HEK293 (cell line): ENCODE data around the gene COL18A1.

ENCODE experiments used
- CTCF ChIA-PET: fragments of 350-600 bp; formaldehyde crosslinking; extraction: SDS; loops from one replicate; lab custom pipeline; 2021; ENCODE audit warnings: antibody characterized with exemption; lab: Yijun Ruan, JAX
- POLR2A ChIA-PET: fragments of 300-600 bp; formaldehyde crosslinking; extraction: SDS; loops from one replicate; lab custom pipeline; 2020; ENCODE audit warnings: antibody characterized with exemption, inconsistent platforms; lab: Yijun Ruan, JAX
- H3K27ac ChIP-seq: fragments of 200-500 bp; sonication (Bioruptor generic); 2 replicates; pipeline ENCODE4 v1.5.1; 2014; ENCODE audit warnings: low read depth, low read length, control low read depth, inconsistent platforms; ENCODE audit errors: extremely low read depth
- H3K36me3 ChIP-seq, 2 experiments: fragments of 200-500 bp in 1 of 2; sonication (Bioruptor generic) in 1 of 2; 1 replicate in 1 of 2; 2 replicates in 1 of 2; pipeline ENCODE4 v1.5.1; 2014 to 2017; ENCODE audit warnings: inconsistent platforms in 2 of 2, low read length in 2 of 2; ENCODE audit not compliant: control insufficient read depth in 2 of 2, insufficient read depth in 1 of 2
- H3K4me1 ChIP-seq: fragments of 200-500 bp; sonication (Bioruptor generic); 2 replicates; pipeline ENCODE4 v1.5.1; 2014; ENCODE audit warnings: mild to moderate bottlenecking, low read length, inconsistent platforms; ENCODE audit not compliant: control insufficient read depth, insufficient read depth
- H3K4me3 ChIP-seq: 2 replicates; pipeline ENCODE4 v1.5.1; 2011; ENCODE audit warnings: low read depth, mild to moderate bottlenecking, control low read depth, low read length, moderate library complexity
- H3K9me3 ChIP-seq: fragments of 200-500 bp; sonication (Bioruptor generic); 2 replicates; pipeline ENCODE4 v1.5.1; 2014; ENCODE audit warnings: low read depth, low read length, inconsistent platforms; ENCODE audit not compliant: control insufficient read depth, insufficient read depth
- KLF1 ChIP-seq: fragments of 450-650 bp; formaldehyde crosslinking; IDR thresholded peaks from 2 replicates; pipeline ENCODE4 v1.5.1; 2016; ENCODE audit warnings: missing biosample characterization, missing genetic modification characterization
- PRDM1 ChIP-seq: fragments of 450-650 bp; formaldehyde crosslinking; IDR thresholded peaks from 2 replicates; pipeline ENCODE4; 2016; ENCODE audit warnings: missing biosample characterization, missing genetic modification characterization
- YY1 ChIP-seq: fragments of 450-650 bp; formaldehyde crosslinking; IDR thresholded peaks from 2 replicates; pipeline ENCODE4 v1.5.1; 2018; ENCODE audit warnings: missing biosample characterization, missing genetic modification characterization
- ZNF239 ChIP-seq: fragments of 450-650 bp; formaldehyde crosslinking; IDR thresholded peaks from 2 replicates; pipeline ENCODE4 v1.5.1; 2016; ENCODE audit warnings: missing biosample characterization, missing genetic modification characterization
- TF ChIP-seq, protein P1 (sequence below): fragments of 450-650 bp; formaldehyde crosslinking; conservative IDR thresholded peaks from 2 replicates; pipeline ENCODE4 v1.5.1; 2016; ENCODE audit warnings: low read depth, missing biosample characterization, missing genetic modification characterization
- TF ChIP-seq, protein P2 (sequence below): fragments of 450-650 bp; formaldehyde crosslinking; IDR thresholded peaks from 2 replicates; pipeline ENCODE4 v1.5.1; 2017; ENCODE audit warnings: missing biosample characterization, missing genetic modification characterization
- TF ChIP-seq, protein P3 (sequence below): fragments of 450-650 bp; formaldehyde crosslinking; IDR thresholded peaks from 2 replicates; pipeline ENCODE4 v1.5.1; 2016; ENCODE audit warnings: missing biosample characterization, missing genetic modification characterization, low read depth
- TF ChIP-seq, protein P4 (sequence below): fragments of 450-650 bp; formaldehyde crosslinking; IDR thresholded peaks from 2 replicates; pipeline ENCODE4 v1.5.1; 2016; ENCODE audit warnings: missing biosample characterization, missing genetic modification characterization
- TF ChIP-seq, protein P5 (sequence below): fragments of 450-650 bp; formaldehyde crosslinking; IDR thresholded peaks from 2 replicates; pipeline ENCODE4 v1.5.1; 2016; ENCODE audit warnings: missing biosample characterization, missing genetic modification characterization
- TF ChIP-seq, protein P6 (sequence below): fragments of 450-650 bp; formaldehyde crosslinking; IDR thresholded peaks from 2 replicates; pipeline ENCODE4 v1.5.1; 2016; ENCODE audit warnings: missing biosample characterization, missing genetic modification characterization, borderline replicate concordance

COL18A1 gene

DNA sequence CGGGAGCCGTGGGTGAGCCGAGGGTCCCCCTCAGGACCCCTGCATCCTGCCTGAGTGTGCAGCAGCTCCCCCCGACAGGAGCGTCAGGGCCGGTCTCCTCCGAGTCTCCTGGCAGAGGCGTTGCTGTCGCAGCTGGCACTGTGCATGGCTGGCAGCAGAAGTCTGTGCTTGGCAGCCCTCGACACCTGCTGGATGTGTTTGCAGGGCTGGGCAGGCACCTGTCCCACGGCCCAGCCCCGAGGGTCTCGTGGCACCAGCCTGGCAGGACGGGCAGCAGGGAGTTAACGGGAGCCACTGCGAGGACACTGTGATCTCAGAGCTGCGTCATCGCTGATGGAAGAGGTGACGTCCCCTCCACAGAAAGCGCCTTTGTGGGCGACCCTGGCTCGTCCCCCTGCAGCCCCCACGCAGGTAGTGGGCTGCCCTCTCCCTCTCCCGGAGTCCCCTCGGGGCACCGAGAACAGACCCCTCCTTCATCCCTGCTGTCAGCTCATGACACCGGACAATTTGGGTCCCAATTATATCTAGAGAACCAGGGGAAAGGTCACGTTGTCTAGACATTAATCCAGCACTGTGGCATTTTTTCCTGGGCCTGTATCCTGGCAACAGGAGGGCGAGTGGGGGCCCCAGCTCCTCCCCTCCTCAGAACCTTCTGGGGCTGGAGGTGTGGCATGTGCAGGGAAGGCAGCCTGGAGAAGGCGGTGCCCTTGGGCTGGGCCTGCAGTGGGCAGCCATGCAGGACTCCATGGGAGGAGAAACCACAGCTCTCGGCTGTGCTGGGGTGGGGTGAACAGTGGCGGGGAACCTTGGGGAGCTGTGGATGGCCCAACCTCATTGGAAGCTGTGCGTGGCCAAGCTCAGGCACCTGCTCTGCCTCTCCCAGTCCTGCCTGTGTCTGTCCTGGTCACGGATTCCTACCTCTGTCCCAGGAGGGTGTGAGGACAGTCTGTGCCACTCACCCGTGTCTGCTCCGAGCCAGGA lies 15.4 kb downstream of the COL18A1 start:
- no peaks in the 10 kb centered on the region for H3K9me3 ChIP-seq
- H3K4me3 ChIP-seq = no peak overlapping the region
- 0 out of 2 replicates have a peak, but pooled peaks have one; percentile 28 for TF ChIP-seq KLF1 (tag by site-specific recombination)
- TF ChIP-seq, protein P1, sequence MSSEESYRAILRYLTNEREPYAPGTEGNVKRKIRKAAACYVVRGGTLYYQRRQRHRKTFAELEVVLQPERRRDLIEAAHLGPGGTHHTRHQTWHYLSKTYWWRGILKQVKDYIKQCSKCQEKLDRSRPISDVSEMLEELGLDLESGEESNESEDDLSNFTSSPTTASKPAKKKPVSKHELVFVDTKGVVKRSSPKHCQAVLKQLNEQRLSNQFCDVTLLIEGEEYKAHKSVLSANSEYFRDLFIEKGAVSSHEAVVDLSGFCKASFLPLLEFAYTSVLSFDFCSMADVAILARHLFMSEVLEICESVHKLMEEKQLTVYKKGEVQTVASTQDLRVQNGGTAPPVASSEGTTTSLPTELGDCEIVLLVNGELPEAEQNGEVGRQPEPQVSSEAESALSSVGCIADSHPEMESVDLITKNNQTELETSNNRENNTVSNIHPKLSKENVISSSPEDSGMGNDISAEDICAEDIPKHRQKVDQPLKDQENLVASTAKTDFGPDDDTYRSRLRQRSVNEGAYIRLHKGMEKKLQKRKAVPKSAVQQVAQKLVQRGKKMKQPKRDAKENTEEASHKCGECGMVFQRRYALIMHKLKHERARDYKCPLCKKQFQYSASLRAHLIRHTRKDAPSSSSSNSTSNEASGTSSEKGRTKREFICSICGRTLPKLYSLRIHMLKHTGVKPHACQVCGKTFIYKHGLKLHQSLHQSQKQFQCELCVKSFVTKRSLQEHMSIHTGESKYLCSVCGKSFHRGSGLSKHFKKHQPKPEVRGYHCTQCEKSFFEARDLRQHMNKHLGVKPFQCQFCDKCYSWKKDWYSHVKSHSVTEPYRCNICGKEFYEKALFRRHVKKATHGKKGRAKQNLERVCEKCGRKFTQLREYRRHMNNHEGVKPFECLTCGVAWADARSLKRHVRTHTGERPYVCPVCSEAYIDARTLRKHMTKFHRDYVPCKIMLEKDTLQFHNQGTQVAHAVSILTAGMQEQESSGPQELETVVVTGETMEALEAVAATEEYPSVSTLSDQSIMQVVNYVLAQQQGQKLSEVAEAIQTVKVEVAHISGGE (tag by site-specific recombination) = no peak
- ChIA-PET CTCF (interaction anchor here (1.0 kb wide), 1 partner anchor 109 kb away, joined by 3 read pairs; no protein-coding TSS in a partner anchor), POLR2A (no interaction called here)
- no peak overlapping the region for H3K27ac ChIP-seq
- H3K4me1 ChIP-seq = peaks cover 6% of the 10 kb centered on the region; the same call in 1 of the 2 replicates
- H3K36me3 ChIP-seq = peaks cover 0 to 4% of the 10 kb centered on the region in 2 experiments; a peak in 1 of 3 replicates

DNA sequence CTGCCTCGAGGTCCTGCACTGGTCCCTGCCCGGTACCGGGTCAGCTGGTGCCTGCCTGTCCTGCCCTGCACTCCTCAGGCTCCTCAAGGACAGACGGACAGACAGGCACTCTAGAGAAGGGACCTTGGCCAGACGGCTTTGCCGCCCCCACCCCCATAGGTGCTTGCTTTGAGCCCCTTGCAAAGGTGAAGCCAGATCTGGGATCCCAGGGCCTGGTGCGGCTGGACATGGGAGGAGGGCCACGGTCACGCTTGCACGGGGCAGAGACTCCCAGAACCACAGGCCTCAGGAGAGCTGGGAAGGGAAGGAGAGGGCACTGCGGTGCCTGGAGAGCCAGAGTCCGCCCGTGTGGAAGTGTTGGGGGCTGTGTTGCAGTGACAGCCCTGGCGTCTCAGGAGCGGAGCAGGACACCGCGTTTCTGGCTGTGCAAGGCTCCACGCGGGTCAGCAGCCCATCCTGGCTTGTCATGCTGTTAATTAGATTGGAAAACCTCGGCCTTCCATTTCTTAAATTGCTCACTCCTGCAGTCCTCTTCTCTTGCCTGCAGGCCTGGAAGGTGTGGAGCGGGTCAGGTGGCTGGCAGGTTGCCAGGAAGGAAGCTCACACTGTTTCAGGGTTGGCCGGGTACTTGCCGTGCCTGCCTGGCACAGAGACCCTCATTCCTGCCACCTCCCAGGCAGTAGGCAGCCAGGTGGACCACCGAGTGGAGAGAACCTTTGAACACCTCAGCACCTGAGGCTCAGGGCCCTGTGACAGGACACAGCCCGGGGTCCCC lies 16.3 kb downstream of the COL18A1 start:
- POLR2A ChIA-PET = no interaction called here
- H3K36me3 ChIP-seq = peaks cover 0 to 4% of the 10 kb centered on the region in 2 experiments; a peak in 1 of 3 replicates
- CTCF ChIA-PET = interaction anchor here (1.0 kb wide), 1 partner anchor 110 kb away, joined by 3 read pairs; no protein-coding TSS in a partner anchor
- peaks cover 6% of the 10 kb centered on the region; the same call in 1 of the 2 replicates for H3K4me1 ChIP-seq
- H3K27ac ChIP-seq = no peak overlapping the region
- H3K9me3 ChIP-seq = no peaks in the 10 kb centered on the region
- no peak overlapping the region for H3K4me3 ChIP-seq
- TF ChIP-seq, protein P2, sequence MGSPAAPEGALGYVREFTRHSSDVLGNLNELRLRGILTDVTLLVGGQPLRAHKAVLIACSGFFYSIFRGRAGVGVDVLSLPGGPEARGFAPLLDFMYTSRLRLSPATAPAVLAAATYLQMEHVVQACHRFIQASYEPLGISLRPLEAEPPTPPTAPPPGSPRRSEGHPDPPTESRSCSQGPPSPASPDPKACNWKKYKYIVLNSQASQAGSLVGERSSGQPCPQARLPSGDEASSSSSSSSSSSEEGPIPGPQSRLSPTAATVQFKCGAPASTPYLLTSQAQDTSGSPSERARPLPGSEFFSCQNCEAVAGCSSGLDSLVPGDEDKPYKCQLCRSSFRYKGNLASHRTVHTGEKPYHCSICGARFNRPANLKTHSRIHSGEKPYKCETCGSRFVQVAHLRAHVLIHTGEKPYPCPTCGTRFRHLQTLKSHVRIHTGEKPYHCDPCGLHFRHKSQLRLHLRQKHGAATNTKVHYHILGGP = 0 out of 2 replicates have a peak, but pooled peaks have one; percentile 6
- no peak for TF ChIP-seq ZNF239 (tag by site-specific recombination)
- TF ChIP-seq, protein P3, sequence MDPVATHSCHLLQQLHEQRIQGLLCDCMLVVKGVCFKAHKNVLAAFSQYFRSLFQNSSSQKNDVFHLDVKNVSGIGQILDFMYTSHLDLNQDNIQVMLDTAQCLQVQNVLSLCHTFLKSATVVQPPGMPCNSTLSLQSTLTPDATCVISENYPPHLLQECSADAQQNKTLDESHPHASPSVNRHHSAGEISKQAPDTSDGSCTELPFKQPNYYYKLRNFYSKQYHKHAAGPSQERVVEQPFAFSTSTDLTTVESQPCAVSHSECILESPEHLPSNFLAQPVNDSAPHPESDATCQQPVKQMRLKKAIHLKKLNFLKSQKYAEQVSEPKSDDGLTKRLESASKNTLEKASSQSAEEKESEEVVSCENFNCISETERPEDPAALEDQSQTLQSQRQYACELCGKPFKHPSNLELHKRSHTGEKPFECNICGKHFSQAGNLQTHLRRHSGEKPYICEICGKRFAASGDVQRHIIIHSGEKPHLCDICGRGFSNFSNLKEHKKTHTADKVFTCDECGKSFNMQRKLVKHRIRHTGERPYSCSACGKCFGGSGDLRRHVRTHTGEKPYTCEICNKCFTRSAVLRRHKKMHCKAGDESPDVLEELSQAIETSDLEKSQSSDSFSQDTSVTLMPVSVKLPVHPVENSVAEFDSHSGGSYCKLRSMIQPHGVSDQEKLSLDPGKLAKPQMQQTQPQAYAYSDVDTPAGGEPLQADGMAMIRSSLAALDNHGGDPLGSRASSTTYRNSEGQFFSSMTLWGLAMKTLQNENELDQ = no peak
- TF ChIP-seq, protein P4, sequence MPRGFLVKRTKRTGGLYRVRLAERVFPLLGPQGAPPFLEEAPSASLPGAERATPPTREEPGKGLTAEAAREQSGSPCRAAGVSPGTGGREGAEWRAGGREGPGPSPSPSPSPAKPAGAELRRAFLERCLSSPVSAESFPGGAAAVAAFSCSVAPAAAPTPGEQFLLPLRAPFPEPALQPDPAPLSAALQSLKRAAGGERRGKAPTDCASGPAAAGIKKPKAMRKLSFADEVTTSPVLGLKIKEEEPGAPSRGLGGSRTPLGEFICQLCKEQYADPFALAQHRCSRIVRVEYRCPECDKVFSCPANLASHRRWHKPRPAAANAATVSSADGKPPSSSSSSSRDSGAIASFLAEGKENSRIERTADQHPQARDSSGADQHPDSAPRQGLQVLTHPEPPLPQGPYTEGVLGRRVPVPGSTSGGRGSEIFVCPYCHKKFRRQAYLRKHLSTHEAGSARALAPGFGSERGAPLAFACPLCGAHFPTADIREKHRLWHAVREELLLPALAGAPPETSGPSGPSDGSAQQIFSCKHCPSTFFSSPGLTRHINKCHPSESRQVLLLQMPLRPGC (tag by site-specific recombination) = no peak
- TF ChIP-seq, protein P5, sequence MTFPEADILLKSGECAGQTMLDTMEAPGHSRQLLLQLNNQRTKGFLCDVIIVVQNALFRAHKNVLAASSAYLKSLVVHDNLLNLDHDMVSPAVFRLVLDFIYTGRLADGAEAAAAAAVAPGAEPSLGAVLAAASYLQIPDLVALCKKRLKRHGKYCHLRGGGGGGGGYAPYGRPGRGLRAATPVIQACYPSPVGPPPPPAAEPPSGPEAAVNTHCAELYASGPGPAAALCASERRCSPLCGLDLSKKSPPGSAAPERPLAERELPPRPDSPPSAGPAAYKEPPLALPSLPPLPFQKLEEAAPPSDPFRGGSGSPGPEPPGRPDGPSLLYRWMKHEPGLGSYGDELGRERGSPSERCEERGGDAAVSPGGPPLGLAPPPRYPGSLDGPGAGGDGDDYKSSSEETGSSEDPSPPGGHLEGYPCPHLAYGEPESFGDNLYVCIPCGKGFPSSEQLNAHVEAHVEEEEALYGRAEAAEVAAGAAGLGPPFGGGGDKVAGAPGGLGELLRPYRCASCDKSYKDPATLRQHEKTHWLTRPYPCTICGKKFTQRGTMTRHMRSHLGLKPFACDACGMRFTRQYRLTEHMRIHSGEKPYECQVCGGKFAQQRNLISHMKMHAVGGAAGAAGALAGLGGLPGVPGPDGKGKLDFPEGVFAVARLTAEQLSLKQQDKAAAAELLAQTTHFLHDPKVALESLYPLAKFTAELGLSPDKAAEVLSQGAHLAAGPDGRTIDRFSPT (tag by site-specific recombination) = no peak
- TF ChIP-seq PRDM1 (tag by site-specific recombination) = no peak
- TF ChIP-seq YY1 (tag by site-specific recombination) = no peak
- TF ChIP-seq, protein P6, sequence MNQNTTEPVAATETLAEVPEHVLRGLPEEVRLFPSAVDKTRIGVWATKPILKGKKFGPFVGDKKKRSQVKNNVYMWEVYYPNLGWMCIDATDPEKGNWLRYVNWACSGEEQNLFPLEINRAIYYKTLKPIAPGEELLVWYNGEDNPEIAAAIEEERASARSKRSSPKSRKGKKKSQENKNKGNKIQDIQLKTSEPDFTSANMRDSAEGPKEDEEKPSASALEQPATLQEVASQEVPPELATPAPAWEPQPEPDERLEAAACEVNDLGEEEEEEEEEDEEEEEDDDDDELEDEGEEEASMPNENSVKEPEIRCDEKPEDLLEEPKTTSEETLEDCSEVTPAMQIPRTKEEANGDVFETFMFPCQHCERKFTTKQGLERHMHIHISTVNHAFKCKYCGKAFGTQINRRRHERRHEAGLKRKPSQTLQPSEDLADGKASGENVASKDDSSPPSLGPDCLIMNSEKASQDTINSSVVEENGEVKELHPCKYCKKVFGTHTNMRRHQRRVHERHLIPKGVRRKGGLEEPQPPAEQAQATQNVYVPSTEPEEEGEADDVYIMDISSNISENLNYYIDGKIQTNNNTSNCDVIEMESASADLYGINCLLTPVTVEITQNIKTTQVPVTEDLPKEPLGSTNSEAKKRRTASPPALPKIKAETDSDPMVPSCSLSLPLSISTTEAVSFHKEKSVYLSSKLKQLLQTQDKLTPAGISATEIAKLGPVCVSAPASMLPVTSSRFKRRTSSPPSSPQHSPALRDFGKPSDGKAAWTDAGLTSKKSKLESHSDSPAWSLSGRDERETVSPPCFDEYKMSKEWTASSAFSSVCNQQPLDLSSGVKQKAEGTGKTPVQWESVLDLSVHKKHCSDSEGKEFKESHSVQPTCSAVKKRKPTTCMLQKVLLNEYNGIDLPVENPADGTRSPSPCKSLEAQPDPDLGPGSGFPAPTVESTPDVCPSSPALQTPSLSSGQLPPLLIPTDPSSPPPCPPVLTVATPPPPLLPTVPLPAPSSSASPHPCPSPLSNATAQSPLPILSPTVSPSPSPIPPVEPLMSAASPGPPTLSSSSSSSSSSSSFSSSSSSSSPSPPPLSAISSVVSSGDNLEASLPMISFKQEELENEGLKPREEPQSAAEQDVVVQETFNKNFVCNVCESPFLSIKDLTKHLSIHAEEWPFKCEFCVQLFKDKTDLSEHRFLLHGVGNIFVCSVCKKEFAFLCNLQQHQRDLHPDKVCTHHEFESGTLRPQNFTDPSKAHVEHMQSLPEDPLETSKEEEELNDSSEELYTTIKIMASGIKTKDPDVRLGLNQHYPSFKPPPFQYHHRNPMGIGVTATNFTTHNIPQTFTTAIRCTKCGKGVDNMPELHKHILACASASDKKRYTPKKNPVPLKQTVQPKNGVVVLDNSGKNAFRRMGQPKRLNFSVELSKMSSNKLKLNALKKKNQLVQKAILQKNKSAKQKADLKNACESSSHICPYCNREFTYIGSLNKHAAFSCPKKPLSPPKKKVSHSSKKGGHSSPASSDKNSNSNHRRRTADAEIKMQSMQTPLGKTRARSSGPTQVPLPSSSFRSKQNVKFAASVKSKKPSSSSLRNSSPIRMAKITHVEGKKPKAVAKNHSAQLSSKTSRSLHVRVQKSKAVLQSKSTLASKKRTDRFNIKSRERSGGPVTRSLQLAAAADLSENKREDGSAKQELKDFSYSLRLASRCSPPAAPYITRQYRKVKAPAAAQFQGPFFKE (tag by site-specific recombination) = no peak
